Measurements from ENCODE around the gene OTUD5.

Gene OTUD5

DNA sequence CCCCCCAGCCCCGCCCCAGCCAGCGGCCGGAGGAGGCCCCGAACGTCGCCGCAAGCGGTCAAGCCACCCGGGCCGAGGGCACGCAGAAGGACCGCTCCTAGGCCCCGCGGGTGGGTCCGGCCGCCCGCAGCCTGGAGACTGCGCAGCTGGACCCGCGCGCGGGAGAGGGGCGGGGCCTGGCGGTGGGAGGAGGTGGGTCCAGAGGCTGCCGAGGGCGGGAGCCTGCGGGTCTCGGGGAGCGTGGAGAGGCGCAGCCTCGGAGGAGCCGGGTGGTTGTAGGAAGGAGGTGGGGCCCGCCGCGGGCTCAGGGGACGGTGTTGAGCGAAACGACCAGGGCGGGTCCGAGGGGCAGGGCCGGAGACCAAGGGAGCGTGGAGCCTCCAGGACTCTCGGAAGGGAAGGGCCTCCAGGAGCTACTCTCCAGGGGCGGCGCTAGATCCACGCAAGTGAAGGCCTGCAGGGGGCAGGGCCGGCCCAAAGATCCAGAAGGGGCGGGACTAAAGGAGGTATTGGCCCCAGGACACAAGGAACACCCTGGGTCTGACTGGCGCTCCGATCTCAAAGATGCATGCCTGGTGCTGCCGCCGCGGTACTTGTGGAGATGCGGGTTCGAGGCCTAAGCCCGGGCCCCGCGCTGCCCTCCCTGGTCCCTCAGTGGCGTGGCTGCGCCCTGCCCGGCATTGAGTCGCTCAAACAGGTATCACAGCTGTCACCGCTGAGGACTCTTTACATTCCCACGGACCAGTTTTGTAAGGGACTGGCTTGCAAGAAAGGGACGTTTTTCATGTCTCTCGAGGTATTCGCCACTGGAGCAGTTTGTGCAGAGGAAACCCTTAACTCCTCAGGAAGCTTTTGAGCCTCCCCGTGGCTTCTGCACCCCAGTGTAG lies 65.8 kb downstream of the OTUD5 start (continued):
- TF ChIP-seq, protein P1, sequence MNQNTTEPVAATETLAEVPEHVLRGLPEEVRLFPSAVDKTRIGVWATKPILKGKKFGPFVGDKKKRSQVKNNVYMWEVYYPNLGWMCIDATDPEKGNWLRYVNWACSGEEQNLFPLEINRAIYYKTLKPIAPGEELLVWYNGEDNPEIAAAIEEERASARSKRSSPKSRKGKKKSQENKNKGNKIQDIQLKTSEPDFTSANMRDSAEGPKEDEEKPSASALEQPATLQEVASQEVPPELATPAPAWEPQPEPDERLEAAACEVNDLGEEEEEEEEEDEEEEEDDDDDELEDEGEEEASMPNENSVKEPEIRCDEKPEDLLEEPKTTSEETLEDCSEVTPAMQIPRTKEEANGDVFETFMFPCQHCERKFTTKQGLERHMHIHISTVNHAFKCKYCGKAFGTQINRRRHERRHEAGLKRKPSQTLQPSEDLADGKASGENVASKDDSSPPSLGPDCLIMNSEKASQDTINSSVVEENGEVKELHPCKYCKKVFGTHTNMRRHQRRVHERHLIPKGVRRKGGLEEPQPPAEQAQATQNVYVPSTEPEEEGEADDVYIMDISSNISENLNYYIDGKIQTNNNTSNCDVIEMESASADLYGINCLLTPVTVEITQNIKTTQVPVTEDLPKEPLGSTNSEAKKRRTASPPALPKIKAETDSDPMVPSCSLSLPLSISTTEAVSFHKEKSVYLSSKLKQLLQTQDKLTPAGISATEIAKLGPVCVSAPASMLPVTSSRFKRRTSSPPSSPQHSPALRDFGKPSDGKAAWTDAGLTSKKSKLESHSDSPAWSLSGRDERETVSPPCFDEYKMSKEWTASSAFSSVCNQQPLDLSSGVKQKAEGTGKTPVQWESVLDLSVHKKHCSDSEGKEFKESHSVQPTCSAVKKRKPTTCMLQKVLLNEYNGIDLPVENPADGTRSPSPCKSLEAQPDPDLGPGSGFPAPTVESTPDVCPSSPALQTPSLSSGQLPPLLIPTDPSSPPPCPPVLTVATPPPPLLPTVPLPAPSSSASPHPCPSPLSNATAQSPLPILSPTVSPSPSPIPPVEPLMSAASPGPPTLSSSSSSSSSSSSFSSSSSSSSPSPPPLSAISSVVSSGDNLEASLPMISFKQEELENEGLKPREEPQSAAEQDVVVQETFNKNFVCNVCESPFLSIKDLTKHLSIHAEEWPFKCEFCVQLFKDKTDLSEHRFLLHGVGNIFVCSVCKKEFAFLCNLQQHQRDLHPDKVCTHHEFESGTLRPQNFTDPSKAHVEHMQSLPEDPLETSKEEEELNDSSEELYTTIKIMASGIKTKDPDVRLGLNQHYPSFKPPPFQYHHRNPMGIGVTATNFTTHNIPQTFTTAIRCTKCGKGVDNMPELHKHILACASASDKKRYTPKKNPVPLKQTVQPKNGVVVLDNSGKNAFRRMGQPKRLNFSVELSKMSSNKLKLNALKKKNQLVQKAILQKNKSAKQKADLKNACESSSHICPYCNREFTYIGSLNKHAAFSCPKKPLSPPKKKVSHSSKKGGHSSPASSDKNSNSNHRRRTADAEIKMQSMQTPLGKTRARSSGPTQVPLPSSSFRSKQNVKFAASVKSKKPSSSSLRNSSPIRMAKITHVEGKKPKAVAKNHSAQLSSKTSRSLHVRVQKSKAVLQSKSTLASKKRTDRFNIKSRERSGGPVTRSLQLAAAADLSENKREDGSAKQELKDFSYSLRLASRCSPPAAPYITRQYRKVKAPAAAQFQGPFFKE (tag by site-specific recombination; IDR thresholded peaks at IDR 0.05; ENCODE audit: borderline replicate concordance), result no peak
- TF ChIP-seq, protein P2, sequence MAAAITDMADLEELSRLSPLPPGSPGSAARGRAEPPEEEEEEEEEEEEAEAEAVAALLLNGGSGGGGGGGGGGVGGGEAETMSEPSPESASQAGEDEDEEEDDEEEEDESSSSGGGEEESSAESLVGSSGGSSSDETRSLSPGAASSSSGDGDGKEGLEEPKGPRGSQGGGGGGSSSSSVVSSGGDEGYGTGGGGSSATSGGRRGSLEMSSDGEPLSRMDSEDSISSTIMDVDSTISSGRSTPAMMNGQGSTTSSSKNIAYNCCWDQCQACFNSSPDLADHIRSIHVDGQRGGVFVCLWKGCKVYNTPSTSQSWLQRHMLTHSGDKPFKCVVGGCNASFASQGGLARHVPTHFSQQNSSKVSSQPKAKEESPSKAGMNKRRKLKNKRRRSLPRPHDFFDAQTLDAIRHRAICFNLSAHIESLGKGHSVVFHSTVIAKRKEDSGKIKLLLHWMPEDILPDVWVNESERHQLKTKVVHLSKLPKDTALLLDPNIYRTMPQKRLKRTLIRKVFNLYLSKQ (tag by site-specific recombination; IDR thresholded peaks at IDR 0.05; ENCODE audit: borderline replicate concordance), result no peak
- TF ChIP-seq, protein P3, sequence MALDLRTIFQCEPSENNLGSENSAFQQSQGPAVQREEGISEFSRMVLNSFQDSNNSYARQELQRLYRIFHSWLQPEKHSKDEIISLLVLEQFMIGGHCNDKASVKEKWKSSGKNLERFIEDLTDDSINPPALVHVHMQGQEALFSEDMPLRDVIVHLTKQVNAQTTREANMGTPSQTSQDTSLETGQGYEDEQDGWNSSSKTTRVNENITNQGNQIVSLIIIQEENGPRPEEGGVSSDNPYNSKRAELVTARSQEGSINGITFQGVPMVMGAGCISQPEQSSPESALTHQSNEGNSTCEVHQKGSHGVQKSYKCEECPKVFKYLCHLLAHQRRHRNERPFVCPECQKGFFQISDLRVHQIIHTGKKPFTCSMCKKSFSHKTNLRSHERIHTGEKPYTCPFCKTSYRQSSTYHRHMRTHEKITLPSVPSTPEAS (tag by site-specific recombination; IDR thresholded peaks at IDR 0.05), result no peak
- TF ChIP-seq, protein P4, sequence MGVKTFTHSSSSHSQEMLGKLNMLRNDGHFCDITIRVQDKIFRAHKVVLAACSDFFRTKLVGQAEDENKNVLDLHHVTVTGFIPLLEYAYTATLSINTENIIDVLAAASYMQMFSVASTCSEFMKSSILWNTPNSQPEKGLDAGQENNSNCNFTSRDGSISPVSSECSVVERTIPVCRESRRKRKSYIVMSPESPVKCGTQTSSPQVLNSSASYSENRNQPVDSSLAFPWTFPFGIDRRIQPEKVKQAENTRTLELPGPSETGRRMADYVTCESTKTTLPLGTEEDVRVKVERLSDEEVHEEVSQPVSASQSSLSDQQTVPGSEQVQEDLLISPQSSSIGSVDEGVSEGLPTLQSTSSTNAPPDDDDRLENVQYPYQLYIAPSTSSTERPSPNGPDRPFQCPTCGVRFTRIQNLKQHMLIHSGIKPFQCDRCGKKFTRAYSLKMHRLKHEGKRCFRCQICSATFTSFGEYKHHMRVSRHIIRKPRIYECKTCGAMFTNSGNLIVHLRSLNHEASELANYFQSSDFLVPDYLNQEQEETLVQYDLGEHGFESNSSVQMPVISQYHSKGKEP (tag by site-specific recombination; IDR thresholded peaks at IDR 0.05), result no peak
- no peak for TF ChIP-seq ZFP37 (tag by site-specific recombination; IDR thresholded peaks at IDR 0.05)
- TF ChIP-seq KLF10 (tag by site-specific recombination; IDR thresholded peaks at IDR 0.05), result peak; percentile 29; the same call in 1 of the 2 replicates
- TF ChIP-seq, protein P5, sequence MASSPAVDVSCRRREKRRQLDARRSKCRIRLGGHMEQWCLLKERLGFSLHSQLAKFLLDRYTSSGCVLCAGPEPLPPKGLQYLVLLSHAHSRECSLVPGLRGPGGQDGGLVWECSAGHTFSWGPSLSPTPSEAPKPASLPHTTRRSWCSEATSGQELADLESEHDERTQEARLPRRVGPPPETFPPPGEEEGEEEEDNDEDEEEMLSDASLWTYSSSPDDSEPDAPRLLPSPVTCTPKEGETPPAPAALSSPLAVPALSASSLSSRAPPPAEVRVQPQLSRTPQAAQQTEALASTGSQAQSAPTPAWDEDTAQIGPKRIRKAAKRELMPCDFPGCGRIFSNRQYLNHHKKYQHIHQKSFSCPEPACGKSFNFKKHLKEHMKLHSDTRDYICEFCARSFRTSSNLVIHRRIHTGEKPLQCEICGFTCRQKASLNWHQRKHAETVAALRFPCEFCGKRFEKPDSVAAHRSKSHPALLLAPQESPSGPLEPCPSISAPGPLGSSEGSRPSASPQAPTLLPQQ (tag by site-specific recombination; IDR thresholded peaks at IDR 0.05), result peak; percentile 99
- no peak for TF ChIP-seq TRIM28 (IDR thresholded peaks at IDR 0.05; ENCODE audit: borderline replicate concordance, low read length)
- TF ChIP-seq, protein P6, sequence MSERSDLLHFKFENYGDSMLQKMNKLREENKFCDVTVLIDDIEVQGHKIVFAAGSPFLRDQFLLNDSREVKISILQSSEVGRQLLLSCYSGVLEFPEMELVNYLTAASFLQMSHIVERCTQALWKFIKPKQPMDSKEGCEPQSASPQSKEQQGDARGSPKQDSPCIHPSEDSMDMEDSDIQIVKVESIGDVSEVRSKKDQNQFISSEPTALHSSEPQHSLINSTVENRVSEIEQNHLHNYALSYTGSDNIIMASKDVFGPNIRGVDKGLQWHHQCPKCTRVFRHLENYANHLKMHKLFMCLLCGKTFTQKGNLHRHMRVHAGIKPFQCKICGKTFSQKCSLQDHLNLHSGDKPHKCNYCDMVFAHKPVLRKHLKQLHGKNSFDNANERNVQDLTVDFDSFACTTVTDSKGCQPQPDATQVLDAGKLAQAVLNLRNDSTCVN (tag by site-specific recombination; optimal IDR thresholded peaks at IDR 0.05), result peak; percentile 65
- TF ChIP-seq ZIC2 (tag by site-specific recombination; IDR thresholded peaks at IDR 0.05), result 0 out of 2 replicates have a peak, but pooled peaks have one; percentile 47
- no peak for TF ChIP-seq ZNF10 (tag by site-specific recombination; IDR thresholded peaks at IDR 0.05)
- no peak for TF ChIP-seq ZNF560 (tag by site-specific recombination; IDR thresholded peaks at IDR 0.05; ENCODE audit: borderline replicate concordance)
- TF ChIP-seq ZNF19 (tag by site-specific recombination; IDR thresholded peaks at IDR 0.05; ENCODE audit: low read depth), result no peak
- TF ChIP-seq ZNF791 (tag by site-specific recombination; IDR thresholded peaks at IDR 0.05), result no peak
- TF ChIP-seq, protein P7, sequence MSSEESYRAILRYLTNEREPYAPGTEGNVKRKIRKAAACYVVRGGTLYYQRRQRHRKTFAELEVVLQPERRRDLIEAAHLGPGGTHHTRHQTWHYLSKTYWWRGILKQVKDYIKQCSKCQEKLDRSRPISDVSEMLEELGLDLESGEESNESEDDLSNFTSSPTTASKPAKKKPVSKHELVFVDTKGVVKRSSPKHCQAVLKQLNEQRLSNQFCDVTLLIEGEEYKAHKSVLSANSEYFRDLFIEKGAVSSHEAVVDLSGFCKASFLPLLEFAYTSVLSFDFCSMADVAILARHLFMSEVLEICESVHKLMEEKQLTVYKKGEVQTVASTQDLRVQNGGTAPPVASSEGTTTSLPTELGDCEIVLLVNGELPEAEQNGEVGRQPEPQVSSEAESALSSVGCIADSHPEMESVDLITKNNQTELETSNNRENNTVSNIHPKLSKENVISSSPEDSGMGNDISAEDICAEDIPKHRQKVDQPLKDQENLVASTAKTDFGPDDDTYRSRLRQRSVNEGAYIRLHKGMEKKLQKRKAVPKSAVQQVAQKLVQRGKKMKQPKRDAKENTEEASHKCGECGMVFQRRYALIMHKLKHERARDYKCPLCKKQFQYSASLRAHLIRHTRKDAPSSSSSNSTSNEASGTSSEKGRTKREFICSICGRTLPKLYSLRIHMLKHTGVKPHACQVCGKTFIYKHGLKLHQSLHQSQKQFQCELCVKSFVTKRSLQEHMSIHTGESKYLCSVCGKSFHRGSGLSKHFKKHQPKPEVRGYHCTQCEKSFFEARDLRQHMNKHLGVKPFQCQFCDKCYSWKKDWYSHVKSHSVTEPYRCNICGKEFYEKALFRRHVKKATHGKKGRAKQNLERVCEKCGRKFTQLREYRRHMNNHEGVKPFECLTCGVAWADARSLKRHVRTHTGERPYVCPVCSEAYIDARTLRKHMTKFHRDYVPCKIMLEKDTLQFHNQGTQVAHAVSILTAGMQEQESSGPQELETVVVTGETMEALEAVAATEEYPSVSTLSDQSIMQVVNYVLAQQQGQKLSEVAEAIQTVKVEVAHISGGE (tag by site-specific recombination; conservative IDR thresholded peaks at IDR 0.05; ENCODE audit: low read depth), result 0 out of 2 replicates have a peak, but pooled peaks have one; percentile 24
- no peak for TF ChIP-seq SCRT1 (tag by site-specific recombination; IDR thresholded peaks at IDR 0.05; ENCODE audit: borderline replicate concordance)
- TF ChIP-seq, protein P8, sequence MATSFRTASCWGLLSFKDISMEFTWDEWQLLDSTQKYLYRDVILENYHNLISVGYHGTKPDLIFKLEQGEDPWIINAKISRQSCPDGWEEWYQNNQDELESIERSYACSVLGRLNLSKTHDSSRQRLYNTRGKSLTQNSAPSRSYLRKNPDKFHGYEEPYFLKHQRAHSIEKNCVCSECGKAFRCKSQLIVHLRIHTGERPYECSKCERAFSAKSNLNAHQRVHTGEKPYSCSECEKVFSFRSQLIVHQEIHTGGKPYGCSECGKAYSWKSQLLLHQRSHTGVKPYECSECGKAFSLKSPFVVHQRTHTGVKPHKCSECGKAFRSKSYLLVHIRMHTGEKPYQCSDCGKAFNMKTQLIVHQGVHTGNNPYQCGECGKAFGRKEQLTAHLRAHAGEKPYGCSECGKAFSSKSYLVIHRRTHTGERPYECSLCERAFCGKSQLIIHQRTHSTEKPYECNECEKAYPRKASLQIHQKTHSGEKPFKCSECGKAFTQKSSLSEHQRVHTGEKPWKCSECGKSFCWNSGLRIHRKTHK (tag by site-specific recombination; IDR thresholded peaks at IDR 0.05), result no peak
